Raji (cell line): ENCODE results near the gene GCH1.
A peak's percentile ranks its signal among the peaks of the same experiment; 100 is the strongest.

ENCODE experiments used
- POLR2A ChIP-seq: IDR thresholded peaks from 2 replicates; pipeline ENCODE4 v1.6.1; 2011; ENCODE audit warnings: low read depth, low read length, control low read depth; ENCODE audit not compliant: insufficient read depth

Gene GCH1

DNA sequence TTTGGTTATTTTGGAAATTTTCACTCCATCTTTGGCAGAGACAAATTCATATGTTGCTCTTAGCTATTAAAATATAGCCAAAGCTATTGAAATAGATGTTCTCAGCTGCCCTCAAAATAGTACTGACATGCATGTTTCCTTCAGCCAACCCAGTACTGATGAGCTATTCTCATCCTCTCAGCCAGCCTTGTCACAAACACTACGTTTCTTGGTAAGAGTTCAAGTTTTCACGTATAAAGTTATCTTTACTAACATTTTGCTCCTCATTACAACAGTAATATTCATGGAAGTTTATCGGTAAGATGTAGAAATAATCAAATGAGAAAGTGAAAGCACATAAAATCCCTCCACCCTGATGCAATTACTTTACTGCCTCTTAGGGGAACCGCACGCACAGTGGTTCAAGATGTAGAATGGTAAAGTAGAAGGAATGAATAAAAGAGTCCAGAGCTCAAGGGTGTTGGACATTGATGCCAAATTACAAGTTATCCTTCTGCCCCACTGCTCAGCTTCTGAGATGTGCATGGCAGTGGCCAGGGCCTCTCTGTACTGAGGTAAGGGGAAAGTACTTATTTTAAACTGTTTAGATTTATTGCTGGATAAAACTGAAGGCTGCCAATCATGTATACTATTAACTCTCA lies 20.7 kb downstream of the GCH1 start:
- 0 out of 2 replicates have a peak, but pooled peaks have one; percentile 14 for TF ChIP-seq POLR2A

DNA sequence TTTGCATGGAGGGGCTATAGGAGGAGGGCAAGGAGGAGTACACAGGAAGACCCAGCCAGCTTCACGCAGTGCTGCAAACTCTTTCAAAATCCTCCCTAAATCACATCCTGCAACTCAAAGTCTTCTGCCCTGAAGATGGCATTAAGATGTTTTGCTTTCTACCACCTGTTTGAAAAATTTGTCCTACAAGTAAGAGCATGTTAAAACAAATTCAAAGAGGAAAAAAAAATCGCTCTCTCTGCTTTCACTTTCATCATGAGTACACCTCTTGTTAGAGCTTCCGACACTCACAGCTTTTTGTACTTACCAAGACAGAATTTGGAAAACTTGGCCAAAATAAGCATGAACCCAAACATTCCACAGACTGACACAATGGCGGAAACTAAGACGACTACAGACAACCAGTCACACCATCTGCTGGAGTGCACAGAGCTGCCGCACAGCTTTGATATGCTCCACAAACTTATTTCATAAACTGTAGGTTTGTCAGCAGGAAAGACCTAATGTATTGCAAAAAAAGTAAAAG lies 21.3 kb downstream of the GCH1 start:
- TF ChIP-seq POLR2A = no peak

DNA sequence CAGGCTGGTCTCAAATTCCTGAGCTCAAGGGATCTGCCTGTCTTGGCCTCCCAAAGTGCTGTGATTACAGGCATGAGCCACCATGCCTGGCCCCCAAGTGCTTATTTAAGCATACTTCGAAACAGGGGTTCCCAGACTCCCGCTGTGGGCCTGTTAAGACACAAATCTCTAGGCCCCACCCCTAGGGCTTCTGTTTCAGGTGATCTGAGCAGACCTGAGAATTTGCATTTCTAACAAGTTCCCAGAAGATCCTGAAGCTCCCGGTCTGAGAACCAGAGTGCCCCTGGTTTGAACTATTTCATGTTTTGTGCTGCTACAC lies 25.0 kb downstream of the GCH1 start:
- TF ChIP-seq POLR2A = no peak

DNA sequence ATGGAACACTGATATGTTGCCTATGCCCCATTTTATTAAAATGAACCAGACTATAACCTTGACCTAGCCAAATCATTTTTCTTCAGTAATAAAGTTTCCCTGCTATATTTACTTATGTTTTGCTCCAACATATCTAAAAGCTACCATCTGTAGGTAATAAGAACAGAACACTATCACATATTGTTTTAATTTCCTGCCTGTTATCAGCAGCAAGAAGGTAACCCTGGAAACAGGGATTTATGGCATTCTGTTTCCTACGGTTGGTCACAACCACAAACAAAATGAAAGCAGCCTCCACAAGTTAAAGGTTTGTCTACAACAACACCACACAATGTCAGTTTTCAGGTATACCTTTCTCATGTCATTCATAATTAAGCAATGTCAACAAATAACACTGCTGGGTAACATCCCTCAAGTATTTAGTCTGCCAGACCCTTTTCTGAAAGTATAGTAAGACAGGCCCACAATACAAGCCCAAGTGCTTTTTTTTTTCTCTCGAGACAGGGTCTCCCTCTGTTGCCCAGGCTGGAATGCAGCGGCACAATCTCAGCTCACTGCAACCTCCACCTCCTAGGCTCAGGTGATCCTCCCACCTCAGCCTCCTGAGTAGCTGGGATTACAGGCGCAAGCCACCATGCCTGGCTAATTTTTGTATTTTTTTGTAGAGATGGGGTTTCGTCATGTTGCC lies 25.5 kb downstream of the GCH1 start:
- no peak for TF ChIP-seq POLR2A

DNA sequence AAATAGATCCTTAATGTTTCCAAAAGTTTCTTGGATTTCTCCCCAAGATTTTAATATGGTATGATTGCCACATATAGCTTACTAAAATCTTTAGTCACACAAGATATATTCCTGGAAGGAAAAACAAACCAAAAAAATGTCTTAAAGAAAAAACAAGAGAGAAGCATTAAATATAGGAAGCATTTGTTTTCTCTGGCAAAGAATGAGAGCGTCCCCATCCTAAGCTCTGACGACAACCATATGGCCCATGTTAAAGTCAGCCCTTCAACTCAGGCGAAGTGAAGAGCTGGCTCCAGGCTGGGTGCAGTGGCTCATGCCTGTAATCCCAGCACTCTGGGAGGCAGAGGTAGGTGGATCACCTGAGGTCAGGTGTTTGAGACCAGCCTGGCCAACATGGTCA lies 35.6 kb downstream of the GCH1 start:
- no peak for TF ChIP-seq POLR2A

DNA sequence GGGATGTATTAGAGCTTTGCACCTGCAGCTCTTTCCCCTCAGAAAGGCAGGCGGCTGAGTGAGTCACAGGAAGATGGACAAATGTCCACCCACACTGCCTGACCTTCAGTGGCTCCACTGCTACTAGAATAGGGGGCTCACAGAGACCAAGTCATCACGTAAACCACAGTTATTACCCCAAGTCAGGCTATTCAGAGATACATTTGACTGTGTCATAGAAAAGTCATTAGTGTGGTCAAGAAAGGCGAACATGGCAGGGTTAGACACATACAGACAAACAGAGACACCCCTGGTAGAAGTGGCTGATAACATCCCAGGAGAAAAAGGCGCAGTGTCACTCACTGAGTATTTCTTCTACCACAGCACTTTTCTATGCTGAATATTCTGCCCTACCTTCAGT lies 36.0 kb downstream of the GCH1 start:
- TF ChIP-seq POLR2A = no peak

DNA sequence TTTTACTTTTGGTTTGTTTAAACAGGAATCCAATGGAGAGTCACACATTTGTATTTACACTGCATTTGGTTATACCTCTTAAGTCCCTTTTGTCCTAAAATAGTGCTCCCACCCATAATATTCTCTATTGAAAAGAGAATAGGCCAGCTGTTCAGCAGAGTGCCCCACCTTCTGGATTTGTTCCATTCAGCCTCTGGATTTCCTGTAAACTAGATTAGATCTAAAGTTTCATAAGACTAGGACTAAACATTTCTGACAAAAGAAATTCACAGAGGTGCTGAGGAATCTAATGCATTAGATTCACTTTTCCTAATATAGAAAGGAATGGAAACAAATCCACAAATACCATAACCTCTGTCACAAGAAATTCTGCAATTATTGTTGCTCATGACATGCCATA lies 38.1 kb downstream of the GCH1 start:
- TF ChIP-seq POLR2A = no peak

DNA sequence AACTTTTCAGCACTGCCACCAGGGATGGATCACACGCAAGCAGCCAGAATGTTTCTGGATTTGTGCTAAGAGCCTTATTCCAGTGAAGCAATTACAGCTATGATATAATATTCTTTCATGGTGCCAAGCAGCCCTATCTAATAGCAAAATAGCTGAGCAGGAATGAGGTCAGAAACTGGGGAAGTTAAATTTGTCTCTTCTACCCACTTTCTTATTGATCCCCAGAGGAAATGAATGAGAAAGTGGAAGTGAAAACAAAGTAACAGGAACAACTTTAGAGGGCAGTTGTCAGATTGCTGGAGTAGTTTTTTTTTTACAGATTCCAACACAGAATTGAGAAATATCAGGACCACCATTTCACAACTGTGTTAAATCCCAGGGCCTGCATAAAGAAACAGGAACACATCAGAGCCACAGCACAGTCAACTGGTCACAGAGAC lies 44.8 kb downstream of the GCH1 start:
- TF ChIP-seq POLR2A = no peak

DNA sequence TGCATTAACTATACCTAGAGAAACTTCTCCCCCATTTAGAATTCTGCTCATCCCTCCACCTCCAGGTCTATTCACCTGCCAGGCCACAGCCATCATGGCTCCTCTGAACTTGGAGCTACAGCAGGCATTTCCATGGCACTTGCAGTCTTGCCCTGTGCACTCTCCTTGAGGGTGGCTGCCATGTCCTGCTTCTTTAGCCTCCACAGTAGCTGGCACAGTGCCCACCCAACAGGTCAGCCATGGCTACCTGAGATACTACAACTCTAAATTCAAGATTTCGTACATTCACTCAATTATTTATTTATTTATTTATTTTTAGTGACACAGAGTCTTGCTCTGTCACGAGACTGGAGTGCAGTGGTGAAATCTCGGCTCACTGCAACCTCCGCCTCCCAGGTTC lies 46.5 kb downstream of the GCH1 start:
- no peak for TF ChIP-seq POLR2A

DNA sequence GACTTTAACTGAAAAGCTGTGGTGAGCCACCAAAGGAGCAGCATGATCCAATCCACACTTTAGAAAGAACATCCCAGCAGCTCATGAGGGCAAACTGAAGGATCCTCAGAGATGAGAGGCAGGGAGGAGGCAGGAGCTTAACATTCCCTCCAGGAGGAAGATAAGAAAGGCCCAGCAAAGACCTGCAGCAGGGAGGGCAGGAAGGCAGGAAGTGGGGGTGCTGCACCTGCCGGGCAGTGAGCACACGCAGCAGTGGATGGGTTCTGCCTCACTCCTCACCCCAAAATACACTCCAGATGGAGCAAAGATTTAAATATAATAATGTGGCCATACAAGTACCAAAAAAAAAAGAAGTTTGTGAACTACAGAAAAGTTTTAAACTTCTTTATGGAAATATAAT lies 48.4 kb downstream of the GCH1 start:
- TF ChIP-seq POLR2A = no peak

DNA sequence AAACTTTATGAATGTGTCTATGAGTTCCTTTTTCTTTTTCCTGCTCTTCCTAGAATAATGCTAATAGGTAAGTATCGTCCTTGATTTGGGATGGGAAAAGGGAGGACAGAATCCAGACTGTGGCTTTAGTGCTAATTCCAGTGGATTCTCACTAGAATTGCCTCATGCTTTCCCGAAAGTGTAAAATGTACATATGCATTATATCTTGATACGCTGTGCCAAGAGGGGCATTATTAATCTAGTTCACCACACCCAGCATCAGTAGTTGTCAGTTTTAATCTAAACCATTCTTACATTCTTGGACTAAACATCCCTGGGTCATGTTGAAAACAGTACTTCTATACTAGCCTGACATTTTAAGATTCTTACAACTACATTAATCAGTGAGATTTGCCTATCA lies 49.3 kb downstream of the GCH1 start:
- TF ChIP-seq POLR2A = no peak

DNA sequence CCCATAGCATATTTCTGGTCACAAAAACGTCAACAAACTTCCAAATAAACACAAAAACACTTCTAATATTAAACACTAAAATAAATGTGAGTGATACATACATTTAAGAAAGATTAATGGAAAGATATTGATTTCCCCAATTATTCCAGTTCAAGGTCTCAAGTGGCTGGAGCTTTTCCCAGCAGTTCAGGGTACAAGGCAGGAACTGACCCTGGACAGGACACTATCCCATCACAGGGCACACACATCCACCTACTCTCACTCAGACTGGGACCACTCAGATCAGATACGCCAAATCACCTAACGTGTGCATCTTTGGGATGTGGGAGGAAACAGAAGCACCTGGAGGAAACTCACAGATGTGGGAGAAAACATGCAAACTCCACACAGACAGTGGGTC lies 50.4 kb downstream of the GCH1 start:
- TF ChIP-seq POLR2A = no peak

DNA sequence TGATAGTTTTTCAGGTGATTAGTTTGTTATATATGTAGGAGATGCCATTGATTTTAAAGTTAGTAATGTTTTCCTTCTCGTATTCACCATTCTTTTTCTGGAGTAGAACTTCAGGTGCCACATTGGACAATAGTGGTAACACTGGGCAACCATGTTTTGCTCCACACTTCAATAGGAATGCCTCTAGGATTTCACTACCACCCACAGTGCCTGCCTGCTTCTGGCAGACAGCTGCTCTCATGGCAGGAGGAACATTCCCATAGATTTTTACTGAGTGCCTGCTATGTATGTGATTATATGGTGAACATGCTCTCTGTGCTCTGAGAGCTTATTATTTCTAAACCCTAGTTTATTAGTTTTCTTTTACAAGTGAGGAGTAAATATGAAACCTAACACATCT lies 53.7 kb downstream of the GCH1 start:
- no peak for TF ChIP-seq POLR2A

DNA sequence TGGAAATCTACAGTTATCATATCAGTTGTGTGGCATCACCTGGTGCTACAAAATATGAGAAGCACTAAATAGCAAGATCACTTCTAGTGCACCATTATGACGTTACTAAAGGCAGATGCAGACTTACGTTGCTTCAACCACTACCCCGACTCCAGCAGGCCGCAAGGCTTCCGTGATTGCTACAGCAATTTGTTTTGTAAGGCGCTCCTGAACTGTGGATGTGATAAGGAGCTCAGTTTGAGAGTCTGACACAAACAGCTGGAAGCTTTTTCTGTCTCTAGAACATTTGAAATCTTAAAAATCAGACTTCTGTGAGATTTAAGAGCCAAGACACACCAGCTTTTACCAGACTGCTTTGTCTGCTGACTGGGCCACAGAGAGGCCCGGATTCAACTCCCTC lies 57.0 kb downstream of the GCH1 start:
- no peak for TF ChIP-seq POLR2A

DNA sequence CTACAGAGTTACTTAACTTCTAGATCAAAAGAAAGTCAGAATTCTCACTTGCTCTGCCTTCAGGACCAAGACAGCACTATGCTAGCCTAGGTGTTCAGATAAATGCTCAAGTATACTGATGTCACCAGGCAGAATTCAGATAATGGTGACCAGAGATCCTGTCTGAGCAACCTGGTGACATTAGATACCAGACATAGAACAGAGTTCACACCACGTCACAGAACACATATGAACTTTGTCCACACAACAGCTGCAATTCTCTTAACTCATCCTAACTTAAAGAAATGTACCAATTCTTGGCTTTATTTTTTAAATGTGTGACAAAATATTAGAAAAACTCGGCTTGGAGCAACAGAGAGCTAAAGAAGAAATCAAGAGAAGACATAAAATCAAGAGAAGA lies 58.1 kb downstream of the GCH1 start:
- no peak for TF ChIP-seq POLR2A

DNA sequence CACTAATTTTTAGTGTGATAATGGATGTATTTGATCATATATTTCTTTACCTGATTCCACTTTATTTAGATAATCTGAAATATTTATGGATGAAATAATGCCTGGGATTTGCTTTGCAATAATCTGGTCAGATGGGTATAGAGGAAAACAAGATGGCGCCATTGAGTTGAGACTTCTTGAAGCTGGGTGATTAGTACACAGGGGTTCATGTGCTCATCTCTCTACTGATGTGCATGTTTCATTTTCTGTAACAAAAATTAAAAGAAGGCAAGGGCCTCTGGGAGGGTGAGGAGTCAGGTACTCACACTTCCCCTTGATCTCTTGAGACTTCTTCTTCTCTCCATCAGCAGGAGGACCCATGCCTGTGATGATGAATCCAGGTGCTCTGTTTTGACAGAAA lies 61.8 kb downstream of the GCH1 start:
- TF ChIP-seq POLR2A = no peak

DNA sequence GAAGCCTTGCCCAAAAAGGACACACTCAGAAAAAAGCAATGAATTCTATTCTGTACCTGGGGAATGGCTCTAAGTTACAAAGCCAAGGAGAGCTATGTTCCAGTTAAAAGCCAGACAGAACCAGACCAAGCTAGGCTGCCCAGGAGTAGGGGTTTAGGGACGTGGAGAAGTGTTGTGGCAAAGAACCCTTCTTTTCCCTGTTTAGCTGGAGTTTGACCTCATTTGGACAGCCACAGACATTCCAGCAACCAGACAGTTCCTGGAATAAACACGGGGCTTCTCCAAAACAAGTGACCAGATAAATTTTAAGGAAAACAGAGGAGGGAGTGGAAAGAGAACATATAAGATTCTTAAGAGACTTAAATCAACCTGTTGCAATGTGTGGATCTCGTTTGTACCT lies 62.3 kb downstream of the GCH1 start:
- no peak for TF ChIP-seq POLR2A
